ENCODE data around the gene NAV2. TPM values are rescaled to one million over a fixed set of nuclear protein-coding genes. Genes with fewer than 3 reads are reported as not detected.

NAV2 gene
- total and polyA plus RNA-seq, 10 donors = 0.46 to 11.6 (median 4.1) TPM

- WGBS, 5 donors = 90 to 98% (median 92%) methylated on average over 8 of the region's 8 CpGs
- DNase-seq = no peak
- no peak overlapping the region for H3K4me3 ChIP-seq
- no peak overlapping the region for H3K27ac ChIP-seq
- H3K4me1 ChIP-seq = no peaks in the 10 kb centered on the region
- intact Hi-C loops (cut with DNase I; ENCODE audit: low total_unique reads) = no loop called here
- no peaks in the 10 kb centered on the region for H3K9me3 ChIP-seq
- H3K27me3 ChIP-seq (replicated peaks in 1 of 7) = no peaks in the 10 kb centered on the region
- TF ChIP-seq CTCF (IDR thresholded peaks at IDR 0.05 in 8 of 11, conservative IDR thresholded peaks at IDR 0.05 in 3 of 11) (no peak), POLR2AphosphoS5 (IDR thresholded peaks at IDR 0.05) (no peak)
- H3K36me3 ChIP-seq = peaks cover 0 to 9% (median 0%) of the 10 kb centered on the region in 6 donors
Observed at GRCh38 chr11:20036626-20037335, 324.1 kb downstream of the NAV2 start.

GRCh38 chr11:20037396-20038153 lies 324.9 kb downstream of the NAV2 start:
- peaks cover 0 to 9% (median 0%) of the 10 kb centered on the region in 6 donors for H3K36me3 ChIP-seq
- DNase-seq = no peak
- intact Hi-C loops (cut with DNase I; ENCODE audit: low total_unique reads) = no loop called here
- 67 to 84% (median 76%) methylated on average over 3 of the region's 3 CpGs for WGBS, 5 donors
- H3K27ac ChIP-seq = no peak overlapping the region
- H3K4me3 ChIP-seq = no peak overlapping the region
- no peaks in the 10 kb centered on the region for H3K4me1 ChIP-seq
- H3K27me3 ChIP-seq (replicated peaks in 1 of 7) = no peaks in the 10 kb centered on the region
- H3K9me3 ChIP-seq = no peaks in the 10 kb centered on the region
- TF ChIP-seq POLR2A (IDR thresholded peaks at IDR 0.05) (no peak), POLR2AphosphoS5 (IDR thresholded peaks at IDR 0.05) (no peak), CTCF (IDR thresholded peaks at IDR 0.05 in 8 of 11, conservative IDR thresholded peaks at IDR 0.05 in 3 of 11) (no peak)

GRCh38 chr11:20038412-20038811 lies 325.8 kb downstream of the NAV2 start:
- DNase-seq = no peak
- Histone ChIP-seq H3K9me3 (no peaks in the 10 kb centered on the region), H3K4me1 (no peaks in the 10 kb centered on the region), H3K4me3 (no peak overlapping the region), H3K36me3 (peaks cover 0 to 9% (median 0%) of the 10 kb centered on the region in 6 donors), H3K27ac (no peak overlapping the region), H3K27me3 (replicated peaks in 1 of 7) (no peaks in the 10 kb centered on the region)
- intact Hi-C loops (cut with DNase I; ENCODE audit: low total_unique reads) = no loop called here
- WGBS, 5 donors = 77 to 96% (median 92%) methylated on average over 6 of the region's 6 CpGs
- TF ChIP-seq POLR2AphosphoS5 (IDR thresholded peaks at IDR 0.05) (no peak), POLR2A (IDR thresholded peaks at IDR 0.05) (no peak), CTCF (IDR thresholded peaks at IDR 0.05 in 8 of 11, conservative IDR thresholded peaks at IDR 0.05 in 3 of 11) (no peak)

GRCh38 chr11:20038972-20039371 lies 326.3 kb downstream of the NAV2 start:
- H3K9me3 ChIP-seq = no peaks in the 10 kb centered on the region
- H3K27me3 ChIP-seq (replicated peaks in 1 of 7) = no peaks in the 10 kb centered on the region
- intact Hi-C loops (cut with DNase I; ENCODE audit: low total_unique reads) = no loop called here
- peaks cover 0 to 11% (median 0%) of the 10 kb centered on the region in 6 donors for H3K36me3 ChIP-seq
- H3K4me1 ChIP-seq = no peaks in the 10 kb centered on the region
- no peak for DNase-seq
- 86 to 96% (median 89%) methylated on average over 3 of the region's 3 CpGs for WGBS, 5 donors
- H3K27ac ChIP-seq = no peak overlapping the region
- no peak overlapping the region for H3K4me3 ChIP-seq
- TF ChIP-seq POLR2AphosphoS5 (IDR thresholded peaks at IDR 0.05) = no peak
- TF ChIP-seq POLR2A (IDR thresholded peaks at IDR 0.05) = no peak
- TF ChIP-seq CTCF (IDR thresholded peaks at IDR 0.05 in 8 of 11, conservative IDR thresholded peaks at IDR 0.05 in 3 of 11) = no peak
